NCI-H2029 treated with DMSO at 0.1 percent for 48 hours (cell line): Measurements from ENCODE around the gene PGP.

Experiments
- DNase-seq: peaks from one replicate; lab custom pipeline; 2025; lab: John Stamatoyannopoulos, UW

Gene PGP

DNA sequence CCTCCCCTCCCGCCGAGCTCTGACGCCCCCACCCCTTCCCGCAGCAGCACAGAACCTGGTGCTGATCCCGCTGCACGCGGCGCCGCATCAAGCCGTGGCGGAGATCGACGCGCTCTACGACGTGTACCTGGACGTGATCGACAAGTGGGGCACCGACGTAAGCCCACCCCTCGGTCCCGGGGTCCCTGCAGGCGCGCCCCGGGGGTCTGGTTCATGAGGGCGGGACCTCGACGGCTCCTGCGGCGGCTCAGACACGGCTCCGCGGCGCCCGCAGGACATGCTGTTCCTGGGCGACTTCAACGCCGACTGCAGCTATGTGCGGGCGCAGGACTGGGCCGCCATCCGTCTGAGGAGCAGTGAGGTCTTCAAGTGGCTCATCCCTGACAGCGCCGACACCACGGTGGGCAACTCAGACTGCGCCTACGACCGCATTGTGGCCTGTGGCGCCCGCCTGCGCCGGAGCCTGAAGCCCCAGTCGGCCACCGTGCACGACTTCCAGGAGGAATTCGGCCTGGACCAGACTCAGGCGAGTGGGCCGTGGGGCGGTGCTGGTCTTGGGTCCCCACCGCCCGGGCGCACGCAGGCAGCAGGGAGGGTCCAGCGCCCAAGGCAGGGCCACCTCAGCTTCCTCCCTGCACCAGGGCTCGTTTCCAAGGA lies 23.0 kb upstream of the PGP start:
- no peak for DNase-seq

- DNase-seq, result no peak
These were observed 22.5 kb upstream of the PGP start for GRCh38 chr16:2237102-2237482.

DNA sequence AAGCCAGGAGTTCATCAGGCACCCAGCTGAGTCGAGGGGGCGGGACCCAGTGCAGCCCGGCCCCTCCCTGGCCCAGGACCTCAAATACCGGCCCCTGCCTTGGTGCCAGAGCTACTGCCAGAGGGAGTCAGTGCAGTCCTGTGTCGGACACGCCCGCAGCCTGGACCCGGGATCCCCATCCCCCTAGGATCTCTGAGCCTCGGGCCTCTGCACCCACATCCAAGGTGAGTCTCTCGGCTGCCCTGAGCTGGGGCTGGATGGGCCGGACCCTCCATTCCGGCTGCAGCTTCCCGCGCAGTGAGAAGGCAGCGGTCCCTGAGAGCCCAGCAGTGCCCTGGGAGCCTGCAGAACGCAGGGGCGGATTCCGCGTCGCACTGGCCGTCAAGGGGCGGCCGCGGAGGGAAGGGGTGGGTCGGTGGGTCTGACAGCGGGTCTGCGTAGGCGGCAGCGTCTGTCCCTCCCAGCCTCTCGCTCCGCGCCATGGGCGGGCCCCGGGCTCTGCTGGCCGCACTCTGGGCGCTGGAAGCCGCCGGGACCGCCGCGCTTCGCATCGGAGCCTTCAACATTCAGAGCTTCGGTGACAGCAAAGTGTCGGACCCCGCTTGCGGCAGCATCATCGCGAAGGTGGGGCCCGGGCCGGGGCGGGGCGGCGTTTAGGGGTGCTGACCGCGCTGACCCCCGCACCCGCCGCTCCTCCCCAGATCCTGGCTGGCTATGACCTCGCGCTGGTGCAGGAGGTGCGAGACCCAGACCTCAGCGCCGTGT lies 21.9 kb upstream of the PGP start, which contains the start of gene DNASE1L2:
Gene DNASE1L2 (plus strand): TSS at position 108 of the 765 bp plus-strand sequence. CDS start 373 bp downstream, at position 481.
- no peak for DNase-seq

GRCh38 chr16:2235695-2236336 lies 21.2 kb upstream of the PGP start:
- DNase-seq, result no peak

- DNase-seq, result no peak
These were observed 20.6 kb upstream of the PGP start for GRCh38 chr16:2235234-2235651.

DNA sequence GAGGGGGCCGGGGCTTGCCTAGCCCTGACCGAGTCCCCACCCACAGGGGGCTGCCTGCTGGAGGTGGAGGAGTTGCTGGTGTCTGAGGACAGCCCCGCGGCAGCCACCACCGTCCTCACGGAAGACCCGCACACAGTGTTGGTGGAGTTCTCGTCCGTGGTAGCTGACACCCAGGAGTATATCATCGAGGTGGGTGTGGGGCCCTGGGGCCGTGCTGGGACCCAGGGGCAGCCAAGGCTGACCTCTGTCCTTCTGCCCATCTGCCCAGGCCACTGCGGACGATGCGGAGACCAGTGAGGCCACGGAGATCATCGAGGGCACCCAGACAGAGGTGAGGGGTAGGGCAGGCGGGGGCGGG lies 20.2 kb upstream of the PGP start:
- DNase-seq, result no peak

DNA sequence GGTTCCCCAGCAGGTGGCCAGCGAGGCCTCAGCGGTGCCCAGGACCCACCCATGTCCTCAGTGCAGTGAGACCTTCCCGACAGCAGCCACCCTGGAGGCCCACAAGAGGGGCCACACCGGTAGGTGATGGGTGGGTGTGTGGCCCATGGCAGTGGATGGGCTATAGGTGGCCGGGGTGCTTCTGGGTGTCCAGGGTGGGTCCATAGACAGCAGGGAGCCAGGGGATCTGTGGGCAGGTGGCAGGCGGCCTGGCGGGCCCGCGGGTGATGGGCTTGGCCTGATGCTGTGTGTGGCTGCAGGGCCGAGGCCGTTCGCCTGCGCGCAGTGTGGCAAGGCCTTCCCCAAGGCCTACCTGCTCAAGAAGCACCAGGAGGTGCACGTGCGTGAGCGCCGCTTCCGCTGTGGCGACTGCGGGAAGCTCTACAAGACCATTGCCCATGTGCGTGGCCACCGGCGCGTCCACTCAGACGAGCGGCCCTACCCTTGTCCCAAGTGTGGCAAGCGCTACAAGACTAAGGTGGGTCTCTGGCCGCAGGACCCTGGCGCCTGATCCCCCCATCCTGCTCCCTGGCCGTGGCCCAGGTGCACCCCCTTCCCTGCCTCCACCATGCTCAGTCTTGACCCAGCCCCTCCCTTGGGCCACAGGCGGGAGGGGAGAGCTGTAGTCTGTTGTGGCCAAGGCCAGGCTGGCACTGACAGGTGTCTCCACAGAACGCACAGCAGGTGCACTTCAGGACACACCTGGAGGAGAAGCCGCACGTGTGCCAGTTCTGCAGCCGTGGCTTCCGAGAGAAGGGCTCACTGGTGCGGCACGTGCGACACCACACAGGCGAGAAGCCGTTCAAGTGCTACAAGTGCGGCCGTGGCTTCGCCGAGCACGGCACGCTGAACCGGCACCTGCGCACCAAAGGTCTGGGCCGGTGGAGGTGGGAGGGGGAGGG lies 19.5 kb upstream of the PGP start:
- DNase-seq, result peak; percentile 51

DNA sequence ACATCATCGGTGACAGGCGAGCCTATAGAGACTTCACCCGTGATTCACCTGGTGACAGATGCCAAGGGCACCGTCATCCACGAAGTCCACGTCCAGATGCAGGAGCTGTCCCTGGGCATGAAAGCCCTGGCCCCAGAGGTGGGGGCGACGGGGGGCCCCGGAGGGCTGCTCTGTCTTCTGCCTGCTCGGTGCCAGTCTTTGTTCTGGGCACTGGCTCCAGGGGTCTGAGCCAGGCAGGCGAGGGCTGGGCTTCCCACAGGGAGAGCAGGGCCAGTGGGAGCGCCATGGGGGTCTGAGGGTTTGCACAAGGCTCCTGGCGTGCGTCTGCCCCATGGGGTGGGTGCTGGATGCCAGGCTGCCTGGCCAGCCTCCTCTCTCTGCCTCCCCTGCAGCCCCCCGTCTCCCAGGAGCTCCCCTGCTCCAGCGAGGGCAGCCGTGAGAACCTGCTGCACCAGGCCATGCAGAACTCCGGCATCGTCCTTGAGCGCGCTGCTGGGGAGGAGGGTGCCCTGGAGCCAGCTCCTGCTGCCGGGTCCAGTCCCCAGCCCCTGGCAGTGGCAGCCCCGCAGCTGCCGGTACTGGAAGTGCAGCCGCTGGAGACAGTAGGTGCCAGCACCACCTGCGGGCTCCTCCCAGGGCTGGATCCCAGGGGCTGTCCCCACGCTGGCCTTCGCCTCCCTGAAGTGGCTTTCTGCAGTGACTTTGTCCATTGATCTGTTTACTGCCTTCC lies 18.6 kb upstream of the PGP start:
- DNase-seq, result no peak

DNA sequence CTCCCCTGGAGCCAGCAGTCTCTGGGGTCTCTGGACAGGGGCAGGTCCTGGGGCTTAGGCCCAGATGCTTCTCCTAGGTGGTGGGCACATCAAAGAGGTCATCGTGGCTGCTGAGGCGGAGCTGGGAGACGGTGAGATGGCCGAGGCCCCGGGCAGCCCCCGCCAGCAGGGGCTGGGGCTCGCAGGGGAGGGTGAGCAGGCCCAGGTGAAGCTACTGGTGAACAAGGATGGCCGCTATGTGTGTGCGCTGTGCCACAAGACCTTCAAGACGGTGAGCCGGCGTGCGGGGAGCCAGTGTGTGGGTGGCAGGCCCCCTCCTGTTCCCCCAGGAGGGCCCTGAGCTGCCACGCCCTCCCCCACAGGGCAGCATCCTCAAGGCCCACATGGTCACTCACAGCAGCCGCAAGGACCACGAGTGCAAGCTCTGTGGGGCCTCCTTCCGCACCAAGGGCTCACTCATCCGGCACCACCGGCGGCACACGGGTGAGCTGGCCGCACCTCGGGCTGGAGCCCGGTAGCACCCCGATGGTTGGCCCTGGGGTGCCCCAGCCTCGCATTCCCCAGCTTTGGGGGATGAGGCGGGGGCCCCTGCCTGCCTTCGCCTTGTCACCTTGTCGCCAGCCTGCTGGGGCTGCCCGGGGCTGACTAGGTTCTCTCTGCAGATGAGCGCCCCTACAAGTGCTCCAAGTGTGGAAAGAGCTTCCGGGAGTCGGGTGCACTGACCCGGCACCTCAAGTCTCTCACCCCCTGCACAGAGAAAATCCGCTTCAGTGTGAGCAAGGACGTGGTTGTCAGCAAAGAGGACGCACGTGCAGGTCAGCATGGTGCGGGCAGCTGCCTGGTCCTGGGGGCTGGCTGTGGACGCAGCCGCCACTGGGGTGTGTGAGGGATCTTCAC lies 17.7 kb upstream of the PGP start:
- DNase-seq, result no peak

DNA sequence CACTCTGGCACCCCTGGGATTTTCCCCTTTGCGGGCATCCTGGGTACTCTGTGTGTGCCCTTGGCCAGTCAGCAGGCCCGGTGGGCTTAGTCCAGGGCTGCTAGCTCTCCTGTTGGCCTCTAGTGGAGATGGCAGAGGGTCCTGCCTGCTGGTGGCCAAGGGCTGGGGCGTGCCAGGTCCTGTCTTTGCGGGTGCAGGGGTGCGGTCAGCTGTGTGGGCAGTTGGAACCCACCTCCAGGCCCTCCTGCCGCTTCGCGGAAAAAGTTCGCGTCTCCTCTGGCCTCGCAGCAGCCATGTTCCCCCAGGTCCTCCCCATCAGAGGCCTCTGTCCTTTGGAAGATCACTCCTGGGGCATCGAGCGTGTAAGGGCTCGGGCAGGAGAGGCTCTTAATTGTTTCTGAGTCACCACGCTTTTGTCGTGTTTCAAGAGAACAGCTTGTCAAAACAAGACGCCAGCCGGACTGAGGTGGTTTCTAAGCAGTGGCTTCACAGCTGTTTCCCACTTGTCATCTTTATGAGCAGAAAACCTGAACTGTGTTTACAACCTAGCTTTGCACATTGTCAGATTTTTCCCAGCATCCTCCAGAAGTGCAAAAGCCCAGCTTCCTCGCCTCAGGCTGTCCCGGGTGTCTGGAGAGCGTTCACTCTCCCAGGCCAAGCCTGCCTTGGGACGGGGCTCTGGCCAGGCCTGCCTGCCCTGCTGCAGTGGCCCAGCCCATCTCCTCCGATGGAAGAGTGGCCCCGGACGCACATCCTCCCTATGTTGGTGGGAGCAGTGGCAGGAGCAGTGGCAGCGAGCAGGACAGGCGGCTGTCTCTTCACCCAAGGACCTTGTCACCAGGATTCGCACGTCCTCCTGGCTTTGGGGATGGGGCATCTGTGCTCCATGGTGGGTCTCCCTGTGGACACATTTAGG lies 16.6 kb upstream of the PGP start:
- DNase-seq, result no peak

- no peak for DNase-seq
These were observed 15.7 kb upstream of the PGP start for GRCh38 chr16:2230376-2230775.

DNA sequence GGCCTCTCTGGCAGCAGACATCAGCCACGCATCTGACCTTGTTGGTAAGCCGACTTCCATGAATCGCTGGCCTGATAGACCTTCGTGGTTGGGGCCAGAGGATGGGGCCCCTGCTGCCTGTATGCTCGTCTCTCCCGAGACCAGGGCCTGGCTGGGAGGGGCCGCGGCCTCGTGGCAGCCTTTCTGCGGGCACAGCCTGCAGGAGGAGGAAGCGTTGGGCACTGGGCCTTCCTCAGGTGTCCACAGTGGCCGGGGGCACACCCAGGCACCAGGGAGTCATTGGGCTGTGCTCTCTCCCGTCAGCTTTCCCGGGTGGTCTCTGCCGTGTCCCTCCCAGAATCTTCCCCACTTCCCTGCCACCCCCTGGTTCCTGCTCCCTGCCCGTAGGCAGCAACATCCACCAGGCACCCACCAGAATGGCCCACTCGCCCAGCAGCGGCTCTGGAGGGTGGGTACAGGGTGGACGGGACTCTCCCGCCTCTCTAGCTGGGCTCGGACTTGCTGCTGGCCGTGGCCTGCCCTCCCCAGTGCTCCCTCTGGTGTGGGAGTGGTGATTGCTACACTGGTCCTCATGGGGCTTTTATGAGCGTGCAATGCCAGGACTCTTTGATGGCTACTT lies 15.1 kb upstream of the PGP start:
- DNase-seq, result no peak

DNA sequence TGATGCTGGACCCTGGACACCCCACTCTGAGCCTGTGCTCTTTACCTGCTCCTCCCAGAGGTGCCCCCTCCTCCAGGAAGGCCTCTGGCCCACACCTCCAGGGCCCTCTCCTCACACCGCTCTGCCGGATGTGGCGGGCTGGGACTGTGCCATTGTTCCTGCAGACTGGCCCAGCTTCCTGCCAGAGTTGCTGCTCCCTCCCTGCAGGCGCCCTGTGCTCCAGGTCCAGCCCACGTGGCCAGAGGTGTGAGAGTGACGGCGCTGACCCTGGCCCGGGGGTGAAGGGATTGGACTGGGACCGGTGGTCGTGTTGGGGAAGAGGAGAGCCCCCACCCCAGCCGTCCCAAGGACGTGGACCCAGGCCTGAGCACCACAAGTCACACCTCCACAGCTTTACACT lies 14.5 kb upstream of the PGP start:
- DNase-seq, result no peak

DNA sequence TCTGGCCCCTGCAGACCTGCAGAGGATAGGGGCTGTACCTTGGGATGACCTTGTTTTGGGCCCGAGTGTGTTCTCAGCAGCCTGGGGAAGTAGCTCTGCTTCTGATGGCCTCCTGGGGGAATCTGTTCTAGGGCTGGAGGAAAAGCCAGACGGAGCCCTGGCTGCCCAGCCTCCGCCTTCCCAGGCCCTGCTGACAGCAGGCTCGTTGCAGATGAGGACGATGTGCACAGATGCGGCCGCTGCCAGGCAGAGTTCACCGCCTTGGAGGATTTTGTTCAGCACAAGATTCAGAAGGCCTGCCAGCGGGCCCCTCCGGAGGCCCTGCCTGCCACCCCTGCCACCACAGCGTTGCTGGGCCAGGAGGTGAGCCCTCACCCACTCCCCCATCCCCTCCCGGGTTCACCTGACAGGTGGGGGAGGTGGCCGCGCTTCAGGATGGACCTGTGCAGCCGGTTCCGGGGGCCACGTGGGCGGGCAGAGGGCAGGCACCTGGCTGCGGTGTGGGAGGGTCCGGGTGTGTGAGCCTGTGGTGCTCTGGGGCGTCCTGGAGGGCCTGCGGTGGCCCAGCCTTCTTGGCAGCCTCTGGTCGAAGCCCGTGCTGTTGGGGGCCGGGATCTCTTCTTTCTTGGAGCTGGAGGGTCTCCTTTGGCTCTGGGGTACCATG lies 13.7 kb upstream of the PGP start:
- no peak for DNase-seq

GRCh38 chr16:2226918-2227317 lies 12.3 kb upstream of the PGP start:
- no peak for DNase-seq

GRCh38 chr16:2226245-2226793 lies 11.7 kb upstream of the PGP start:
- no peak for DNase-seq

- DNase-seq, result no peak
These were observed 9.4 kb upstream of the PGP start for GRCh38 chr16:2223942-2224486.
